NT2/D1 (cell line): ENCODE results near the gene CCDC13.

Experiments used
- SUZ12 ChIP-seq: IDR thresholded peaks from 2 replicates; pipeline ENCODE4 v1.6.1; 2011; ENCODE audit not compliant: insufficient read length, insufficient read depth; ENCODE audit errors: extremely low read depth
- ZNF274 ChIP-seq: IDR thresholded peaks from 2 replicates; pipeline ENCODE4 v1.6.1; 2011; ENCODE audit warnings: mild to moderate bottlenecking, low read depth, low read length

DNA sequence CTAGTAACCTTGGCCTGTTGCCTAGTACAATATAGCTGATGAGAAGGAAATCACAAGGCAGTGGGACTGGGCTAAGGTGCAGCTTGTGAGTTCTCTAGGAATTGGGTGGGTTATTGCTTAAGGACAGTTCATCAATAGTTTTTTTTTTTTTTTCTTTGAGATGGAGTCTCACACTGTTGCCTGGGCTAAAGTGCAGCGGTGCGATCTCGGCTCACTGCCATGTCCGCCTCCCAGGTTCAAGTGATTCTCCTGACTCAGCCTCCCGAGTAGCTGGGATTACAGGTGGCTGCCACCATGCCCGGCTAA lies 47.6 kb upstream of the CCDC13 start:
- TF ChIP-seq ZNF274 (no peak), SUZ12 (no peak)
